OCI-LY7 (cell line): ENCODE data around the gene THRB. TPM values are rescaled to one million over a fixed set of nuclear protein-coding genes. Genes with fewer than 3 reads are reported as not detected.

Experiments
- BruUV-seq: library from RNA; stranded (reverse); fragments of 400-500 nt; replicated peaks from 2 replicates; lab custom pipeline; 2021; lab: Mats Ljungman, UMichigan
- CTCF ChIA-PET: fragments of 300-600 bp; sonication (Branson Sonifier 250); formaldehyde crosslinking; loops from one replicate; lab custom pipeline; 2022; ENCODE audit warnings: antibody characterized with exemption; ENCODE audit not compliant: unreplicated experiment; lab: Charles Lee
- POLR2A ChIA-PET: fragments of 300-600 bp; sonication (Branson Sonifier 250); formaldehyde crosslinking; loops from one replicate; lab custom pipeline; 2022; ENCODE audit warnings: antibody characterized with exemption; lab: Charles Lee
- DNase-seq: peaks from one replicate; pipeline ENCODE4 v3.0.0-alpha.2; 2015; ENCODE audit warnings: low spot score
- H2AFZ ChIP-seq: fragments of 200-600 bp; sonication (generic), shearing (Covaris generic); 2 replicates; pipeline ENCODE4 v1.6.1; 2014; ENCODE audit warnings: mild to moderate bottlenecking, antibody characterized with exemption, low read length, moderate library complexity
- H3K27ac ChIP-seq: fragments of 200-600 bp; sonication (generic); 2 replicates; pipeline ENCODE4 v1.5.1; 2014; ENCODE audit warnings: mixed run types, low read depth, mild to moderate bottlenecking, moderate library complexity, low read length, inconsistent platforms; ENCODE audit not compliant: poor library complexity, severe bottlenecking
- H3K36me3 ChIP-seq: fragments of 200-600 bp; sonication (generic); 2 replicates; pipeline ENCODE4 v1.6.1; 2014; ENCODE audit warnings: mild to moderate bottlenecking, antibody characterized with exemption, low read length, moderate library complexity, mixed read lengths; ENCODE audit not compliant: insufficient read depth
- H3K4me1 ChIP-seq: fragments of 200-600 bp; sonication (generic); 2 replicates; pipeline ENCODE4 v1.5.1; 2014; ENCODE audit warnings: mild to moderate bottlenecking, low read length; ENCODE audit not compliant: insufficient read depth, poor library complexity, severe bottlenecking
- H3K4me2 ChIP-seq: fragments of 200-600 bp; sonication (generic); 2 replicates; pipeline ENCODE4 v1.6.1; 2014; ENCODE audit warnings: mild to moderate bottlenecking, low read length
- H3K4me3 ChIP-seq: fragments of 200-600 bp; sonication (generic); 2 replicates; pipeline ENCODE4 v1.5.1; 2014; ENCODE audit warnings: mild to moderate bottlenecking, low read depth, low read length; ENCODE audit not compliant: poor library complexity, severe bottlenecking
- H3K79me2 ChIP-seq: fragments of 200-600 bp; sonication (generic); 2 replicates; pipeline ENCODE4 v1.6.1; 2016; ENCODE audit warnings: low read depth, mild to moderate bottlenecking, low read length, moderate library complexity, mixed read lengths; ENCODE audit not compliant: insufficient read depth
- H3K9me2 ChIP-seq: fragments of 200-600 bp; sonication (generic); 2 replicates; pipeline ENCODE4 v1.6.1; 2016; ENCODE audit warnings: mild to moderate bottlenecking, low read length, mixed read lengths; ENCODE audit not compliant: insufficient read depth
- H3K9me3 ChIP-seq: fragments of 200-600 bp; sonication (generic); 2 replicates; pipeline ENCODE4 v1.6.1; 2014; ENCODE audit warnings: mild to moderate bottlenecking, mixed run types, low read length, mixed read lengths
- H4K20me1 ChIP-seq: fragments of 200-600 bp; sonication (generic); 2 replicates; pipeline ENCODE4 v1.6.1; 2014; ENCODE audit warnings: mild to moderate bottlenecking, antibody characterized with exemption, low read length, moderate library complexity, mixed read lengths; ENCODE audit not compliant: insufficient read depth
- CTCF ChIP-seq: fragments of 200-600 bp; sonication (generic); conservative IDR thresholded peaks from 2 replicates; pipeline ENCODE4 v1.5.1; 2014; ENCODE audit warnings: mild to moderate bottlenecking, antibody characterized with exemption, low read length, moderate library complexity, mixed read lengths
- EZH2phosphoT487 ChIP-seq: fragments of 200-600 bp; sonication (generic); IDR thresholded peaks from 2 replicates; pipeline ENCODE4 v1.6.1; 2018; ENCODE audit warnings: low read depth, borderline replicate concordance, mild to moderate bottlenecking, mixed run types, antibody characterized with exemption, low read length, moderate library complexity, mixed read lengths
- intact Hi-C: fragments of 100-400 bp; cut with micrococcal nuclease; formaldehyde crosslinking; loops from one replicate; pipeline ENCODE4 v1.10.0; 2022; ENCODE audit not compliant: unreplicated experiment
- total RNA-seq, 2 experiments: library from RNA; depleted of rRNA in 1 of 2; stranded (reverse); fragments of >200 nt in 1 of 2; shearing (Covaris generic) in 1 of 2; gene quantifications; 2 replicates each; pipeline ENCODE4 v1.2.3, GENCODE V29; 2014 to 2022

The THRB gene
- total RNA-seq, 2 experiments from 2014 or later: not detected

GRCh38 chr3:24264011-24264410 lies 230.6 kb downstream of the THRB start:
- BruUV-seq: no TSS peak
- H4K20me1 ChIP-seq: no peaks in the 10 kb centered on the region
- no peaks in the 10 kb centered on the region for H3K9me2 ChIP-seq
- no peak overlapping the region for H3K27ac ChIP-seq
- ChIA-PET CTCF (interaction anchor here (0.9 kb wide), 1 partner anchor 40 kb away, joined by 3 read pairs; no protein-coding TSS in a partner anchor), POLR2A (interaction anchor here (1.0 kb wide), 1 partner anchor 100 kb away, joined by 4 read pairs; no protein-coding TSS in a partner anchor)
- H3K4me1 ChIP-seq: no peaks in the 10 kb centered on the region
- H3K79me2 ChIP-seq: no peaks in the 10 kb centered on the region
- no peaks in the 10 kb centered on the region for H3K9me3 ChIP-seq
- H3K36me3 ChIP-seq: no peaks in the 10 kb centered on the region
- H3K4me2 ChIP-seq: no peak overlapping the region
- intact Hi-C loops: no loop called here
- no peak for DNase-seq
- no peak overlapping the region for H3K4me3 ChIP-seq
- no peak overlapping the region for H2AFZ ChIP-seq
- TF ChIP-seq EZH2phosphoT487 (no peak), CTCF (no peak)

DNA sequence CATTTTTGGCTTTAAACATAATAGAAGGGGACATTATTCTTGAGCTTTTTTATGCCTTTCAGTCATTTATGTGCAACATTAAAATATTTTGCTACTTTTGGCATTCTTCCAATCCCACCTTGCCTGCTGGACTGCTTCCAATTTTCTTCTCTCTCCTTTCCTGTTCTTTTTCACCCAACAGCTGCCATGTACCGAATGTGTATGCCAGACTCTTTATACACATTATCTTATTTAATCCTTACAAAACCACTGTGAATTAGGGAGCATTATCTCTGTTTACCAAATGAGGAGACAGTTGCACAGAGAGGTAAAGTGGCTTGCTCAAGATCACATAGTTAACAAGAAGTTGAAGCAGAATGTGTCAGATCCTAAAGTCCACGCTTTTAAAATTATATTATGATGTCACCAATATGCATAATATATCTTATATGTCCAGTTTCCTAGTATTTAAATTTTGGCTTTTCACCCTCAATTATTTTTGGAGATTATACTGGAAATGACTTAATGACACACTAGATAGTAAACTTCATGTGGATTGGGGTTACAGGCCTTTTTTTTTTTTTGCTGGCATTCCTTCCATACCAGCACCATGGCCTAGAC lies 231.5 kb downstream of the THRB start:
- no peak overlapping the region for H3K27ac ChIP-seq
- no peak for TF ChIP-seq EZH2phosphoT487
- TF ChIP-seq CTCF: no peak
- H3K4me3 ChIP-seq: no peak overlapping the region
- CTCF ChIA-PET: interaction anchor here (0.9 kb wide), 1 partner anchor 40 kb away, joined by 3 read pairs; no protein-coding TSS in a partner anchor
- H3K4me2 ChIP-seq: no peak overlapping the region
- intact Hi-C loops: no loop called here
- DNase-seq: no peak
- no peaks in the 10 kb centered on the region for H3K4me1 ChIP-seq
- no peak overlapping the region for H2AFZ ChIP-seq
- no peaks in the 10 kb centered on the region for H3K79me2 ChIP-seq
- no TSS peak for BruUV-seq
- H4K20me1 ChIP-seq: no peaks in the 10 kb centered on the region
- H3K36me3 ChIP-seq: no peaks in the 10 kb centered on the region
- H3K9me3 ChIP-seq: no peaks in the 10 kb centered on the region
- POLR2A ChIA-PET: interaction anchor here (0.5 to 0.7 kb wide), 4 partner anchors 67 to 280 kb away, joined by 3 to 5 read pairs (median 4); no protein-coding TSS in a partner anchor
- H3K9me2 ChIP-seq: no peaks in the 10 kb centered on the region

DNA sequence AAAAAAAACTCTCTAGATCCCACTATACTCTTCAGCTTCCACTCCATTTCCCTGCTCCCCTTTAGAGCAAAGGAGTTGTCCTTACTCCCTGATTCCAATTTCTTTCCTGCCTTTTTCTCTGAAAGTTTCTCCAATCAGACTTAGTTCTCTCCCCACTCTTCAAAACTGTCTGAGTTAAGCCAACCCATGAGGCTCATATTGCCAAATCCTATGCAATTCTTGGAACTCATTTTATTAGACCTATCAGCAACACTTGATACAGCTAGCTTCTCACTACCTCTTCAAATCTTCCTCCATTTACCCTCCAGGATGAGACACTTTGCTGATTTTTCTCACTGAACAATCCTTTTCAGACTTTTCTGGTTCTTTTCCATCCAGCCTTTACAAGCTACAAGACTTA lies 233.1 kb downstream of the THRB start:
- no peak for TF ChIP-seq EZH2phosphoT487
- no peak for DNase-seq
- no peak overlapping the region for H3K4me2 ChIP-seq
- no peak overlapping the region for H3K4me3 ChIP-seq
- H2AFZ ChIP-seq: no peak overlapping the region
- POLR2A ChIA-PET: interaction anchor here (0.7 kb wide), 1 partner anchor 196 kb away, joined by 3 read pairs; no protein-coding TSS in a partner anchor
- H3K27ac ChIP-seq: no peak overlapping the region
- H4K20me1 ChIP-seq: no peaks in the 10 kb centered on the region
- no peaks in the 10 kb centered on the region for H3K36me3 ChIP-seq
- H3K79me2 ChIP-seq: no peaks in the 10 kb centered on the region
- H3K4me1 ChIP-seq: no peaks in the 10 kb centered on the region
- CTCF ChIA-PET: no interaction called here
- BruUV-seq: no TSS peak
- no peaks in the 10 kb centered on the region for H3K9me3 ChIP-seq
- intact Hi-C loops: no loop called here
- no peaks in the 10 kb centered on the region for H3K9me2 ChIP-seq
